Measurements from ENCODE around the gene QPCTL.

The QPCTL gene

DNA sequence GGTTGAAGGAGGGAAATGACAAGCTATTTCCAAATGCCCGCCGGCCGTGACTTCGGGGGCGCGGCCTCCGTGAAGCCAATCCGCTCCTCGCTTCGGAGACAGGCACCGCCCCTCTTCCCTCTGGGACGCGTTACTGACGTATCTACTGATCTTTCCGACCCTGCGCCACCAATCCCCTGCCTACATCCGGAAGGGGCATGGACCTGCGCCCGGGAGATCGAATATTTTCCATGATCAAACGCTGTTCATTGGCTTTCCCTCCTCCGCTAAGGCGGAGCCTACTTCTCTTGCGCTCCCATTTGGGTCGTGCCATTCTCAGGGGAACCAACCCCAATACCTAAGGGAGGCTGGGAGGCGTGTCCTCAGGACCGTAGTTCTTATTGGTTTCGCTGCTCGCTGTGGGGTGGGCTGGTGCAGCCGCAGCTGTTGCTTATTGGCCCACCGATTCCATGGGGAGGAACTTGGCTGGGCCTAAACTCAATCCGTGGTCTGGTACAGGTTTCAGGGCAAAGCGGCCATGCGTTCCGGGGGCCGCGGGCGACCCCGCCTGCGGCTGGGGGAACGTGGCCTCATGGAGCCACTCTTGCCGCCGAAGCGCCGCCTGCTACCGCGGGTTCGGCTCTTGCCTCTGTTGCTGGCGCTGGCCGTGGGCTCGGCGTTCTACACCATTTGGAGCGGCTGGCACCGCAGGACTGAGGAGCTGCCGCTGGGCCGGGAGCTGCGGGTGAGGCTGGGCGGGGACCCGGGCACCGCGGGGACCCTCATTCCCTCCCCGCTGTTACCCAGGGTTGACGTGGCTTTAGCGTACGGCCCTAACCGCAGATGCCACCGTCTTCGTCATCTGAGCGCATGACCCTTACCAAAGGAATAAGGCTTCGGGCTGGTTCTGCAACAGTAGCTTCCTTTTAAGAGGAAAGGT, at the start of gene QPCTL:
QPCTL (plus strand) TSS at position 480 of the 919 bp plus-strand sequence; CDS start at position 518, 38 bp downstream.
- DNase-seq, result peak; percentile 99

DNA sequence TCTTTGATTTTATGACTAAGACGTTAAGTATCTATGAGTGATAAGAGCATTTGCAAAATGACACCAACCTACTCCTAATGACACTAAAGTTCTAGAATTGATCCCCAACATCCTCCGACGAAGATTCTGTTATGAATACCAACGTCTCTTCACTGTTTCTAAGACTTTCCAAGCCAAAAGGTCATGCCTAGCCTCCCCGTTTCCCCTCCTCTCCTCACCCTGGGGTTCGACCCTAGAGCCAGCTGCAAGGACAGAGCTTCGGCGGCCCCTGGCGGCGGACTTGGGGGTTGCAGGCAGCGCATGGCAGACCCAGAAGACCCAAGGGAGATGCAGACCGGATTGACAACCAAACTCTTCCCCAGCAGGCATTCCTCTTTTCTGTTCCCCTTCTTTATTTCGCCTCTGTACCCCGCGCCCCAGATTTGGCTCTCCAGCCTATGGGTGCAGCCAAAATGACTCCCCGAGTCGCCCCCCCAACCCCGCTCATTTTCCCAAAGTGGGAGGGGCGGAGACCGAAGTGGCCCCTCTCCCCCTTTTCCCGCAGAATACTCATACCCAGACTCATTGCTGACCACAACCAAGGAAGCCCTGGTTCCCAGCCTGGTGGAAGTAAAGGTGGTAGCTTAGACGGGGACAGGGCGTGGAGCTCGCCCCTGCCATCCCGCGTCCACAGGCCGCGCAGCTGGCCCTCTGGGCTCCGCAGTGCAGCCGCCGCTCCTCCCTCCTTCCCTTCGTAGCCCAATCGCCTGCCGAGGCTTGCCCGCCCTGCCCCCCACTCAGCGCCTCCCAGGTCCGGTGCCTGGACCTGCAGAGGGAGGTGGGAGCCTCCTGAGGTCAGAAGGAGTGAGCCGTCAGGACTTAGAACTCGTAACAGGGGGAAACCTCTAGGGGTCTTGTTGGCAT, 49.2 kb upstream of the QPCTL start:
- peak; percentile 48 for DNase-seq

DNA sequence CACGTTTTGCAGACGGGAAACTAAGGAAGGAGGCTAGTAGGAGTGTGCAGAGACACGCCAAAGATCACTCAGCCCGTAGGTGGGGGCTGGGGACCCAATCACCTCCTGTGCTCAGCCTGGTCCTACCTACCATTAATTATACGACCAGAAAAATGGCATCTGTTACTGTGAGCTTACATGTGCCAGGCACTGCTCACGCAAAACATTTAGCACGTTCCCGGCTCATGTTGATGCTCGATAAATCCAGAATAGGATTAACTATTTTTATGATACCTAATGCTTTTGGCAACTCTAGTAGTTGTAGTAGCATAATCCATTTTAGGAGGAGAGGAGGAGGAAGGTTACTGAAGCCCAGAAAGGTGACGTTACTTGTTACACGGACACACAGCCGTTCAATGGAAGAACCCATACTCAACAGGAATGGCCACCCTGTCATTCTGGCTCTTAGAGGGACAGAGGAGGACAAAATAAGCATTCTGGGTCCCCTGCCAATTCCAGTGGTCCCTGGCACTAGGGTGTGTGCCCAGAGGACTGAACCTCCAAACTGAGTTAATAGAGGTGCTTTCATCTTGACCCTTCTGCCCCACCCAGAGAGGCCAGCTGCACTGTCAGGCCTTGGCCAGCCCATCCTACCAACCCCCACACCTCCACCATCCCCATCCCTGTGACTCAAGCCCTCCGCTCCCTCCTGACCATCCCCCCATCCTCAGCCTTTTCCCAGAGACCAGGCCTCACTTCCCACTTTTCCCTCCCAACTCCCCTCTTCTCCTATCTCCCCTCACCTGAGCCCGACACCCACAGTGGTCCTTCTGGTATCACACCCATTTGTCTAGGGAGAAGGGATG, 48.3 kb upstream of the QPCTL start:
- no peak for DNase-seq

- DNase-seq, result no peak
These were observed 47.3 kb upstream of the QPCTL start for GRCh38 chr19:45645068-45645630.

GRCh38 chr19:45645631-45646344, 46.7 kb upstream of the QPCTL start:
- no peak for DNase-seq

DNA sequence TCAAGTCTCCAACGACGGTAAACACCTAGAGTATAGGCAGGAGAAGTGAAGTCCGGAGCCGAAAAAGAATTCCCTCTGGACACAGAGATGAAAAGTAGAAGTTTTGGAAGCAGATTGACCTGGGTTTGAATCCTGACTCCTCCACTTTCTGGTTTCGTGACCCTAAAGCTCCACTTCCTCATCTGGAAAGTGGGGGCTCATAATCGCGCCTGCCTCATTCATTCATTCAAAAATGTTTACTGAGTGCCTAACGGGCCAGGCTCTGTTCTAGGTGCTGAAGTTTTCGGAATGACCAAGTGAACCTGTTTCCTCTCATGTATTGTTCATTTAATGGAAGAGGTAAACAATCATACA, 46.1 kb upstream of the QPCTL start:
- DNase-seq, result no peak

DNA sequence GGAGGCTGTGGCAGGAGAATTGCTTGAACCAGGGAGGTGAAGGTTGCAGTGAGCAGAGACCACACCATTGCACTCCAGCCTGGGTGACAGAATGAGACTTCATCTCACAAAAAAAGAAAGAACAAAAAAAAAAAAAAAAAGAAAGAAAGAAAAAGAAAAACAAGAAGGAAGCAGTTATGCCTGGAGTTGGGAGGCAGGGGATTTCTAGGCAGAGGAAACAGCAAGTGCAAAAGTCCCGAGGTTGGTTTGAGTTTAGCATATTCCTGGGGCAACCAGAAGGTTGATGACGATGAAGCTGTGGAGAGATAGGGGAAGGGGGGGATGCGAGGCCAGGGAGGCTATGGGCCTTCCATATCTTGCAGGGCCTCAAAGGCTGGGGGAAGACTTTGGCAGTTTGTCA, 41.7 kb upstream of the QPCTL start:
- no peak for DNase-seq

DNA sequence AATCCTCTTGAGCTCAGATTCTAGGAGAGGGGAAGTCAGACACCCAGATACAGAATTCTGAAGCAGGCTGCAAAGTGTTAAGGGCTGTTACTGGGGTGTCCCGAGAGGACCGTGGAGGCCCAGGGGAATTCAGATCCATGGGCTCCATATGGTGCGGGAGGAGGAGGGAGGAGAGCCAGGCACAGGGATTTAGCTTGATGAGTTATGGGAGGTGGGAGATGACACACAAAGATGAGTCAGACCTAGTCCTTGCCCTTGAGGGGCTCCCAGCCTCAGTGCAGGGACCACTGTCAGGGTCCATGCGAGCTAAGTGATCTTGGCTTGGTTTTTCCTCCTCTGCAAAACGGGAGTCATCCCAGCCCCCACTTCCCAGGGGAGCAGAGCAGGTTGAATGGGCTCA, 38.8 kb upstream of the QPCTL start:
- no peak for DNase-seq

GRCh38 chr19:45655073-45655472, 37.4 kb upstream of the QPCTL start:
- DNase-seq, result no peak

GRCh38 chr19:45657520-45658167, 34.8 kb upstream of the QPCTL start:
- no peak for DNase-seq

DNA sequence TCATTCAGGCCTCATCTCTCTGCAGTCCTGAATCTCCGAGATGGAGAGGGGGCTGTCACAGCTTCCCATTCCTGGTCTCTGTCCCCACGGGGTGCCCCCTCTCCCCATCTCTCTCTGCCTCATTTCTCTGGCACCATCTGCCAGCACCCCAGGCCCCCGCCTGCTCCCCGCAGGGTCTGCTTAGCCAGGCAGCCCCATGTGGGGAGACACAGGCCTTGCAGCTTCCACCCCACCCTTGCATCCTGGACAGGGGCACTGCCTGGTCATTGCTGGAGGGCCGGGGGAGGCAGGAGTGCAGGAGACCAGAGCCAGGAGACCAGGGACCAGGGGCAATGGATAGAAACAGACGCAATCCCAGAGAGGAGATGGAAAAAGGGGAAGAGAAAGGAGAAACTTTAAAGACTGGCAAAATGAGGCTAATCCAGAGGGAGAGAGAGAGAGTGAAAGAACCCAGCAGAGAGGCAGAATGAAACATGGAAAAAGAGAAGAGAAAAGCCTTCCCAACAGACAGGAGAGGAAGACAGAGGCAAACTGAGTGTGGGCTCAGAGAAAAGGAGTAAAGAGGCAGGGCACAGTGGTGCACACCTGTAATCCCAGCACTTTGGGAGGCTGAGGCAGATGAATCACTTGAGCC, 33.3 kb upstream of the QPCTL start:
- no peak for DNase-seq

- DNase-seq, result no peak
These were observed 31.8 kb upstream of the QPCTL start for GRCh38 chr19:45660636-45661035.

- DNase-seq, result no peak
These were observed 28.7 kb upstream of the QPCTL start for GRCh38 chr19:45663800-45664199.

DNA sequence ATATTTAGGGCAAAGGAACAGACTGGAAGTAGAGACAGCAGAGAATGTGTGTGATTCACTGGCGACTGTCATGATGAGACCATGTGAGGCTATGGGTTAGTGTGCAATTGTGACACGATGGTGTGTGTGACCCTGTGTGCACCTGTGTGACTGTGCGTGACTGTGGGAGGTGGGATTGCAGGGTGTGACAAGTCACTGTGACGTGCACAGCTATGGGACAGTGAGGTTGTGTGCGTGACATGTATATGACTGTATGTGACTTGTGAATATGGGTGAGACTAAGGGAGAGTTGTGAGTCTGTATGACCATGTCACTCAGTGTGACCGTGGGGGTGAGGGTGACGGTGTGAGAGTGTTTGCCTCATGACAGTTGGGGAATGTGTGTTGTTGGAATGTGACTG, 27.9 kb upstream of the QPCTL start:
- no peak for DNase-seq

DNA sequence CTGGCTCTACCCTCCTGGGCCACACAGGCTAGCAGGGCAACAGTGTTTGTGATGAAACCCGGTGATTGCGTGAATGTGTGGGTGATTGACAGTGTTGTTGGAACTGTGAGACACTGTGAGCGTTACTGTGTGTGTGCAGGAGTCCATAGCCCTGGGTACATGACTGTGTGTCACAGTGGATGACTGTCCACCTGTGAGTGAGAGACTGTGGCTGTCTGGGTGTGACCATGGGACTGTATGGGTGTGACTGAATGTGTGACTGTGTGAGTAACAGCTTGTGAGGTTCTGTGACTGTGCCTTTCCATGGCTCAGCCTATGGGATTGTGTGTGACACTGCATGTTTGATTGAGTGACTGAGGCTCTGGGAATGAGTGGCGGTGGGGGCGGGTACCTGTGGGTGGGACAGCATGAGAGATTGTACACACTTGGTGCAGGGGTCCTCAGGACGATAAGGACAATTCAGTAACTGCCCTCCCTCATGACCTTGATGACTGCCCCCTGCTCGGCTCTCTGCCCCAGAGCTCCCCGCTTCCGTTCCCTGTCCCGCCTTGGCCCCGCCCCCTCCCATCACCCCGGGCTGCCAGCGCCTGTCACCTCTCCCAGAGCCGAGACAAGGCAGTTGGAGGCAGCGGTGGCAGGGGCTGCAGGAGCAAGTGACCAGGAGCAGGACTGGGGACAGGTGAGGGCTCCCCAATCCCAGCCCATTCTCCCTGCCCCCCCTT, 24.7 kb upstream of the QPCTL start, which contains the start of gene GIPR:
GIPR (plus strand) TSS at position 602 of the 722 bp plus-strand sequence. CDS start 1,300 bp downstream, outside the sequence.
- DNase-seq, result no peak

DNA sequence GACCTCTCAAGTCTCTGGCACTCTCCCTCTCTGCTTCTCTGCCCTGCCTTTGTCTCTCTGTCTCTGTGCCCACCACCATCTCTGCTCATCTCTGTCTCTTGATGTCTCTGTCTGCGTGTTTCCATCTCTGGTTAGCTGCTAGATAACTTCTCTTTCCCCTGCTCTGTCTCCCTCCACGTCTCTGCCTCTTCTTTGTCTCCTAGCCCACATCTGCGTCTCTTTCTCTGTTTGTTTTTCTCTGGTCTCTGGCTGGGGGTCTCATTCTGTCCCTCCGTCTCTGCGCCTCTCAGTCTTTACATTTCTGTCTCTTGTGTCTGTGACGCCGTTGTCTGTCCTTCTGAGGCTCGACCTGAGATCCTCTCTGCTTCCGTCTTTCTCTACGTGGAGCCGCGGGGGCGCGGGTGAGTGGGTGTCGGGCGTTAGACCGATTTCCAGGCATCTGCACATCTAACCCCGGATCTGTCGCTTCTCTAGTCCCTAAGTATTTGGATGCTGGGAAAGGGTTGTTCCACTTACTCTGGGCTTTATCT, 24.1 kb upstream of the QPCTL start:
- no peak for DNase-seq

- DNase-seq, result no peak
These were observed 21.6 kb upstream of the QPCTL start for GRCh38 chr19:45670670-45671453.

DNA sequence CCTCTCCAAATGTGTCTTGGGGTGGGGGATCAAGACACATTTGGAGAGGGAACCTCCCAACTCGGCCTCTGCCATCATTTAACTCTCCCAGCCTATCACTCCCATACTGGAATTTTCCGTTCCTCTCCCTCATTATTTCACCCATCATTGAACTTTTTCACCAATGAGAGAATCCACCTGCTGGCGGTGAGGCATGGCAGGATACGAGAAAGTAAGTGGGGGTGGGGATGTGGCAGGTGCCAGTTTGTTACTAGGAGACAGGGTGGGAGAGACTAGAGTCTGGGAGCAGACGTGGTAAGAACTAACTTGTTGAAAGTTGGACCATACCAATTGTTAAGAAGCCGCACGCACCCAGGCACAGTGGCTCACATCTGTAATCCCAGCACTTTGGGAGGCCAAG, 17.5 kb upstream of the QPCTL start:
- DNase-seq, result no peak

GRCh38 chr19:45676851-45677263, 15.6 kb upstream of the QPCTL start:
- no peak for DNase-seq
